GM21786 (cell line): ENCODE results near the gene KMT2D.

Experiments used
- ATAC-seq: cut with Tn5 transposase; IDR thresholded peaks from one replicate; pipeline ENCODE4 v1.9.1; 2021; ENCODE audit not compliant: unreplicated experiment

The KMT2D gene, protein sequence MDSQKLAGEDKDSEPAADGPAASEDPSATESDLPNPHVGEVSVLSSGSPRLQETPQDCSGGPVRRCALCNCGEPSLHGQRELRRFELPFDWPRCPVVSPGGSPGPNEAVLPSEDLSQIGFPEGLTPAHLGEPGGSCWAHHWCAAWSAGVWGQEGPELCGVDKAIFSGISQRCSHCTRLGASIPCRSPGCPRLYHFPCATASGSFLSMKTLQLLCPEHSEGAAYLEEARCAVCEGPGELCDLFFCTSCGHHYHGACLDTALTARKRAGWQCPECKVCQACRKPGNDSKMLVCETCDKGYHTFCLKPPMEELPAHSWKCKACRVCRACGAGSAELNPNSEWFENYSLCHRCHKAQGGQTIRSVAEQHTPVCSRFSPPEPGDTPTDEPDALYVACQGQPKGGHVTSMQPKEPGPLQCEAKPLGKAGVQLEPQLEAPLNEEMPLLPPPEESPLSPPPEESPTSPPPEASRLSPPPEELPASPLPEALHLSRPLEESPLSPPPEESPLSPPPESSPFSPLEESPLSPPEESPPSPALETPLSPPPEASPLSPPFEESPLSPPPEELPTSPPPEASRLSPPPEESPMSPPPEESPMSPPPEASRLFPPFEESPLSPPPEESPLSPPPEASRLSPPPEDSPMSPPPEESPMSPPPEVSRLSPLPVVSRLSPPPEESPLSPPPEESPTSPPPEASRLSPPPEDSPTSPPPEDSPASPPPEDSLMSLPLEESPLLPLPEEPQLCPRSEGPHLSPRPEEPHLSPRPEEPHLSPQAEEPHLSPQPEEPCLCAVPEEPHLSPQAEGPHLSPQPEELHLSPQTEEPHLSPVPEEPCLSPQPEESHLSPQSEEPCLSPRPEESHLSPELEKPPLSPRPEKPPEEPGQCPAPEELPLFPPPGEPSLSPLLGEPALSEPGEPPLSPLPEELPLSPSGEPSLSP (N-terminal part only)

DNA sequence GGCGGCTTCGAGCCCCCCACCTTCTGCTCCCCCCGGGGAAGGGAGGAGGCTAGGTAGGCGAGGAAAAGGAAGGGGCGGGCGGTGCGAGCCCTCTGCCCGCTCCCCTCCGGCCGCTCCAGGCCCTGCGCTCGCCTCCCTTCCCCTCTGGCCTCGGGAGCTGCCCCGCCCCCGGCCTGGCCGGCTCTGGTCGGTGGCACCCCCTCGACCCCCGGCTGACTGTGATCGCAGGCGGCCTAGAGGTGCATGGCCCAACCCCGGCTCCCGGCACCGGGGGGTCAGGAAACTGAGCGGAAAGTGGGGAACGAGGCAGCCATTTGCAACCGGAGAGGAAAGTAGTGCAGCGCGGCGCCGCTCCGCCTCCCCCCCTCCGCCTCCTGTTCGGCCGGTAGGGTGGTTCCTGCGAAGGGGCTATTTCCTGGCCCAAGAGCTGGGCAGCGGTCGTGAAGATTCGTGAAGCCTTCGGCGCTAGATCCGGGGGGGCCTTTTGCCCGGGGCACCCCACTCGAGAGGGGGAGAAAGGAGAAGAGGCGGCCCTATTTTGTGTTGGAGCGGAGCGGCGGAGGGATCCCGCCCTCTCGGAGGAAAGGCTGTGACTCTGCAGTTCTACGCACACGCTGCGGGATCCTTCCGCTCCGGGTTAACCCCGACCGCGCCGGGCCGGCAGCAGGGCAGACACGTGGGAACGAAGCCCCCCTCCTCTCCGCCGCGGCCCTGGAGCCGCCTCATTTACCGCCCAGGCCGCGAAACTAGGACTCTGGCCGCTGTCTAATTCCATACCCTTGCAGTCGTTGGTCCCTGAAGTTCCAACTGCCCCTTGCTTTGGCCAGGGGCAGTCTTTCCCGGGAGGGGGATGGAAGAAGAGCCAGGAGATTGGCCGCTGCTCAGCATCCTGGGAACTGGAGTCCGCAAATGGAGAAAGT lies at the start of gene KMT2D:
KMT2D (minus strand) TSS at position 558 of the 920 bp plus-strand sequence. CDS start 5,470 bp downstream, outside the sequence.
- peak; percentile 47 for ATAC-seq

- ATAC-seq = no peak
Measured at GRCh38 chr12:49109641-49110463, 49.3 kb upstream of the KMT2D start.

DNA sequence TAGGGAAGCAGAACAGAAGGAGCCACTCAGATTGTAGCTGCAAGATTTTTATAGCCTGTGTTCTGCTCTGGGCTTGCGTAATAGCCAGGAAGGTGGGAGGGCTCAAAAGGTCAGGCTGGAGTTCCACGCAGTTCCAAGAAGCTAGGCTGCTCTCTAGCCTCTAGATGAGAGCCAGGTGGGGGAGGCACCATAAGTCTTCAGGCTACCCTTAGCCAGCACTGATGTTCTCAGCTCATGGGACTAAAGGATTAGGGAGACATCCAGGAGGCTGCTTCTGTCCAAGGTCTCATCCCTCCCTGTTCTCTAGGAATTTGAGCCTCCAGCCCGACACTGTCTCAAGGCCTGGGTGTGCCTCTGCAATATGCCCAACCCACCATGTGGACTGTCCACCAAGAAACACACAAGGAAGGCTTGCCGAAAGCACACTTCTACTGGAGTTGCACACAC lies 48.4 kb upstream of the KMT2D start:
- ATAC-seq = no peak

GRCh38 chr12:49105504-49106084 lies 45.0 kb upstream of the KMT2D start:
- no peak for ATAC-seq

DNA sequence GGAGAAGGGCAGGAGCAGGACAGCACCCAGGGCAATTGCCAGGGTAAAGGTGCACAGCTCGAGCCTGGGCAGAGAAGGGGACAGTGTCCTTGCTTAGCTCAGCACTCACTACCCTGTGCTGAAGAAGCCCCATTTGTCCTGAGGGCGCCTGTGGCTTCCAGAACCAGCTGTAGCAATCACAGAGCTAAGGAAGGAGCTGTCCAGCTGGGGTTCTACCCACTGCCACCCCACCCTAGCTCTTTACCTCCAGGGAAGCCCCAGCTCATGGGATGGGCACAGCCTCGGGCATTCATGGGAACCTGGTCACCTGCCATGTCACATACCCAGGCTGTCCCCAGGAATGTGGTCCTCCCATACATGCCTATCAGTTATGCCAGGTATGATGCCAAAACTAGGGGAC lies 44.2 kb upstream of the KMT2D start:
- ATAC-seq = no peak

DNA sequence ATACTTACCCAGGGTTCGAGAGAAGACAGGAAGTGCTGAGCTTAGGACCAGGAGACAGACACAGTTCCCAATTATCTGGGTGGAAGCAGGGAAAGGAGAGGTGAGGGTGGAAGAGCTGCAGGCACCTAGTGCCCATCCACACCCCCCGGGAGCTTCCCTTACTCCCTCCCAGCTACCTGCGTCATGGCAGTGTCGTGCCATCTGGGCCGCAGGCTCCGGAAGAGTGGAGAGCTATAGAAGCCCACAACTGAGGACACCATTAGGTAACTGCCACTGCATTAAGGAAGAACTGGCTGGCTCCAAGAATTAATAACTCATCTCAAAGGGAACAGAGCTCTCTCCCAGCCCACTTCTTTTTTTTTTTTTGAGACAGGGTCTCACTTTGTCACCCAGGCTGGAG lies 39.8 kb upstream of the KMT2D start:
- no peak for ATAC-seq

GRCh38 chr12:49098703-49099102 lies 38.1 kb upstream of the KMT2D start:
- no peak for ATAC-seq

DNA sequence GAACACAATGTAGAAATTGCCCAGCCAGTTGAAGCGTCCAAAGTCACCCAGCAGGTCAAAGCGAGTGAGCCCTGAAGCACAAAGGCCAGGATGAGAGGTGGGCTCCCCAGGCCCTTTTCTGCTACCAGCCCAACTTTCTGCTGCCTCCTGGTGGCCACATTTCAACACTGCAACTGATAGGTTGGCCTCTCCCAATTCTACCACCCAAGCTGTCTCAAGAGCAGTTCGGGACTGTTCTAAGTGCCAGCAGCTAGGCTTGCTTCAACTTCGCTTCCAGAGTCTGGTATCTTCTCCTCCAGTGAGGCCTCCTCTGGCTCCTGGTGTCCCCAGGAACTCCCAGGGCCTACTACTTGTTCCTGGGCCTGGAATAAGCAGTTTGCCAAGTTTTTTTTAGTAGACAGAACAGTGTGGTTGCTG lies 37.4 kb upstream of the KMT2D start:
- ATAC-seq = no peak

DNA sequence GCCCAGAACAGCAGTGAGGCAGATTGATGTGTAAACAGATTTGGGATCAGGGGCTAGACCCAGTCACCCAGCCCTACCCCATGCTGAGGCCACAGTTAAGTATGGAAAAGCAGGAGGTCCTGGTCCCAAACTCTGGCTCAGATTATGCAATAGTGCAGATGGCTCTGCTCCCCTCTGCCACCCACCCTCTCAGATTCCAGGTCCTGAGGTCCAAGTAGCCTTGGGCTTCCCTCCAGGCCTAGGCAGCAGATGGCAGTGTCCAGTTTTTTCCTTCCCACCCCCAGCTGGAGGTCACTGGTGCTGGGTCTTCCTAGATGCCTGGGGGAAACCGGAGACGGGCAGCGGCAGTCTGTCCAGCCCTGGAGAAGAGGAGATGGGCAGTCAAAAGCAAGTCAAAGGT lies 36.8 kb upstream of the KMT2D start:
- no peak for ATAC-seq

- ATAC-seq = no peak
Measured at GRCh38 chr12:49094975-49095365, 34.4 kb upstream of the KMT2D start.

GRCh38 chr12:49094160-49094974 lies 33.8 kb upstream of the KMT2D start, which contains the start of gene DHH:
TSS of gene DHH (minus strand) at chr12:49094801. CDS start at chr12:49094512, 289 bp downstream.
- ATAC-seq = no peak

DNA sequence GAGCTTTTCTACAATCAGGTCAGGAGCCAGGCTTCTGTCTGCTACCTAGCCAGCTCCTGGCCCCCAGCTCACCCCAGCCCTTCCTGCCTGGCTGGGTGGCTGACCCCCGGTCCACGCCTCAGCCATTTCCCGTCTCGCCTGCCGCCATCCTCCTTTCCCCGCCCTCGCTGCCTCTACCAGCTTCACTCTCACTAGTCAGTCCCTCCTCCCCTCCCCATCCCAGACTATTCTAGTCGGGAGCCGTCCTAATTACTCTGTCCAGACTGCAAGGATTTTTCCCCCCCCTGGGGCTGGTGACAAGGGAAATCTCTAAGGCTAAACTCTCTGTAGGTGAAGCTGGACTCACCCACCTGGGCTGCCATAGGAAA lies 33.2 kb upstream of the KMT2D start:
- ATAC-seq = no peak

- no peak for ATAC-seq
Measured at GRCh38 chr12:49092816-49093406, 32.3 kb upstream of the KMT2D start.

DNA sequence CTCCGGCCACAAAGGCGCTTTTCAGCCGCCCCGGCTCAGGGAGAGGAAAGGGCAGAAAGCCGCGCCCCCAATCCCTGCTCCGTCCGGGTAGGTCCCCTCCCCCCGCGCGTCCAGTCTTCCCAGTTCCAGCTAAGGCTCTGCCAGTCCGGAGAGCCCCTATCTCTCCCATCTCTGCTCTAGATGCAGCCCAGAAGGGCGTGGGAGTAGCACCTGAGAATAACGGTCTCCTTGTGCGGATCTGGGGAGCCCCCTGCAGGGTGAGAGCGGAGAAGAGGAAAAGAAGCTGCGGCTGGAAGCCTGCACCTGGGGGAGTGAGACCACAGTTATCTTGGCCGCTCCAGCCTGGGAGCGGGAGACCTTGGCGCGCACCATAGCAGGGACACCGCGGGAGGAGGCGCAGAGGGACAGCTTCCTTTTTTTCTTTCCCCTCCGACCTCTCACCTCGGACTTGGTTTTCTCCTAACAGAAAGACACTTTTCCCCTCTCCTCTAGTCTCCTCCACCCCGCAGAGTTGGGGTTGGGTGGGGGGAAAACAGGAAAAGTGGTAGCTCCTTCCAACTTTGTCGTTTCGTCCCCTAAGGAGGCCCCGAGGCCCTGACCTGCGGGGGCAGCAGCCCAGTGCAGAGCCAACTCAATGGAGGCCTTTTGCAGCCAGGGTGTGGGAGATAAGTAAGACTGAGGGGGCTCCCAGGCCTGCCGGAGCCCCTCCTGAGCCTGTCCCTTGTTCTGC lies 31.7 kb upstream of the KMT2D start:
- peak; percentile 39 for ATAC-seq

DNA sequence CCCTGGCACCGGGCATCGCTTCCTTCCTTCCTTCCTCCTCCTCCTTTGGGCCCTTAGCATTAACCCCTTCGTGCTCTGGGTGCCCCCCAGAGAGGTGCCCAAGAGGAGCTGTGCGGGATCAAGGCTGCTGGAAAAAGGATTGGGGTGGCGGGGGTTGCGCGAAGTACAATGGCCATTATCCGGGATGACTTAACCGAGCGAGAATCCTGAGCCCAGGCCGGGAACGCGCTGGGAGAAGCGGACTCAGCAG lies 31.2 kb upstream of the KMT2D start:
- ATAC-seq = no peak

- no peak for ATAC-seq
Measured at GRCh38 chr12:49091056-49091835, 30.7 kb upstream of the KMT2D start.
